ENCODE measurements around the gene GRAP2. TPM values are rescaled to one million over a fixed set of nuclear protein-coding genes. Genes with fewer than 3 reads are reported as not detected.
A peak's percentile ranks its signal among the peaks of the same experiment; 100 is the strongest.

GRAP2 gene
- total and polyA plus RNA-seq, 10 of the 15 experiments (the other 5 are each of a cell fraction or from before 2014, with no cell fraction given) = 3.3 to 79.1 (median 59.6) TPM

GRCh38 chr22:39999144-39999757 lies 98.4 kb downstream of the GRAP2 start (continued):
- TF ChIP-seq SMC3 (IDR thresholded peaks at IDR 0.05; ENCODE audit: borderline replicate concordance, low read length) = peak; percentile 23; the same call in 1 of the 2 replicates
- no peak for TF ChIP-seq MYB (IDR thresholded peaks at IDR 0.05; ENCODE audit: borderline replicate concordance, low read depth, low read length)
- no peak for TF ChIP-seq MYC (IDR thresholded peaks at IDR 0.05; ENCODE audit: insufficient read depth, insufficient read length, insufficient replicate concordance, low read length, severe bottlenecking)
- TF ChIP-seq E2F4 (IDR thresholded peaks at IDR 0.05; ENCODE audit: low read depth, low read length) = no peak

GRCh38 chr22:40000171-40000570 lies 99.3 kb downstream of the GRAP2 start:
- ChIA-PET CTCF (interaction anchor here (1.1 to 2.9 kb wide), 4 partner anchors 24 to 464 kb away, joined by 3 to 16 read pairs (median 4); no protein-coding TSS in a partner anchor), POLR2A (interaction anchor here (0.5 kb wide), 1 partner anchor 607 kb away, joined by 5 read pairs; no protein-coding TSS in a partner anchor), SMC1A (ENCODE audit: uncharacterized antibody, unreplicated experiment) (interaction anchor here (0.9 to 1.9 kb wide), 6 partner anchors 13 to 91 kb away, joined by 3 to 8 read pairs (median 3); no protein-coding TSS in a partner anchor), RAD21 (ENCODE audit: unreplicated experiment) (interaction anchor here (0.6 to 1.1 kb wide), 2 partner anchors 24 to 67 kb away, joined by 3 read pairs; no protein-coding TSS in a partner anchor)
- intact Hi-C loops (cut with micrococcal nuclease; ENCODE audit: unreplicated experiment) = no loop called here
- Histone ChIP-seq H3K79me2 (ENCODE audit: control insufficient read depth, insufficient read depth, low read length) (no peaks in the 10 kb centered on the region), H3K9ac (ENCODE audit: control insufficient read depth, insufficient read depth, low read length) (no peak overlapping the region), H2AFZ (ENCODE audit: control insufficient read depth, low read depth, low read length) (no peak overlapping the region), H3K27ac (ENCODE audit: control insufficient read depth, insufficient read depth) (no peak overlapping the region), H3K36me3 (ENCODE audit: control insufficient read depth in 2 of 2, insufficient read depth in 2 of 2, low read length in 1 of 2) (no peaks in the 10 kb centered on the region), H3K27me3 (replicated peaks in 1 of 2; ENCODE audit: control insufficient read depth in 2 of 2, insufficient read depth in 2 of 2, low read length in 1 of 2) (peaks cover 3 to 9% of the 10 kb centered on the region in 2 experiments; a peak in 3 of 4 replicates), H3K4me1 (ENCODE audit: control insufficient read depth, insufficient read depth, low read length) (no peaks in the 10 kb centered on the region), H4K20me1 (ENCODE audit: control insufficient read depth, insufficient read depth) (no peaks in the 10 kb centered on the region), H3K9me3 (replicated peaks; ENCODE audit: control insufficient read depth, insufficient read depth, low read length) (no peaks in the 10 kb centered on the region), H3K4me2 (ENCODE audit: control insufficient read depth, insufficient read depth) (no peak overlapping the region), H3K4me3 (no peak overlapping the region)
- in situ Hi-C loops (cut with MboI) = no loop called here
- ATAC-seq (no peak), FAIRE-seq (no peak), DNase-seq (ENCODE audit: low read depth, low spot score) (no peak)
- no TSS peak for BruUV-seq (replicated peaks)
- 31% methylated on average over 5 of the region's 5 CpGs for WGBS (ENCODE audit: insufficient coverage, insufficient replicate concordance, low lambda C conversion rate, missing lambda C conversion rate)
- no peak for TF ChIP-seq CHD1 (IDR thresholded peaks at IDR 0.05; ENCODE audit: low read depth, low read length)
